Mucosa of stomach (tissue), 1 donor: ENCODE measurements around the gene SCFD1.
"Not testable (repeated sequence)": the region's sequence is repeated elsewhere in the genome, so short reads cannot be mapped to it uniquely, and the experiment has no call there.

ENCODE experiments used
- H3K27me3 ChIP-seq: one replicate; pipeline ENCODE4 v1.7.0; 2013; ENCODE audit warnings: mild to moderate bottlenecking, low read length; ENCODE audit not compliant: control insufficient read depth, insufficient read depth
- H3K36me3 ChIP-seq: one replicate; pipeline ENCODE4 v1.7.0; 2013; ENCODE audit warnings: low read length; ENCODE audit not compliant: control insufficient read depth, insufficient read depth
- H3K4me1 ChIP-seq: one replicate; pipeline ENCODE4 v1.7.0; 2013; ENCODE audit warnings: mild to moderate bottlenecking, low read length; ENCODE audit not compliant: control insufficient read depth, insufficient read depth
- H3K4me3 ChIP-seq: one replicate; pipeline ENCODE4 v1.7.0; 2013; ENCODE audit warnings: low read length
- H3K9ac ChIP-seq: one replicate; pipeline ENCODE4 v1.7.0; 2013; ENCODE audit warnings: mild to moderate bottlenecking, low read length, moderate library complexity
- H3K9me3 ChIP-seq: one replicate; pipeline ENCODE4 v1.7.0; 2013; ENCODE audit warnings: mild to moderate bottlenecking, low read length, moderate library complexity; ENCODE audit not compliant: control insufficient read depth
- donor health status: Pancreatic carcinoma.

Gene SCFD1

DNA sequence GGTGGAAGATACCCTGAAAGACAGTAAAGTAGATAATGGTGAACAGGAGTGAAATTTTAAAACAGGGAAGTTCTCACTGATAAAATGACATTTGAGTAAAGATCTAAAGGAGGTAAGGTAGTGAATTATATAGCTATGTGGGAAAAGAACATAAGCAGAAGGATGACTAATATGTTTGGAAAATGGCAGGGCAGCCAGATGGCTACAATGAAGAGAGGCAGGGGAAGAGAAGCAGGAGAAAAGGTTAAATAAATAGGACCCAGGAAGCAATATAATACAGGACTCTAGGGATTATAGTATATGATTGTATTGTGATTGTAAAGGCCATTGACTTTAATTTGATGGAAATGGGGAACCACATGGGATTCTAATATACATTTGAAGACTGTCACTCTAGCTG, 33.0 kb downstream of the SCFD1 start:
- no peaks in the 10 kb centered on the region for H3K9me3 ChIP-seq
- H3K4me3 ChIP-seq = no peak overlapping the region
- H3K9ac ChIP-seq = no peak overlapping the region
- H3K27me3 ChIP-seq = no peaks in the 10 kb centered on the region
- H3K36me3 ChIP-seq = peaks cover 5% of the 10 kb centered on the region
- H3K4me1 ChIP-seq = no peaks in the 10 kb centered on the region

DNA sequence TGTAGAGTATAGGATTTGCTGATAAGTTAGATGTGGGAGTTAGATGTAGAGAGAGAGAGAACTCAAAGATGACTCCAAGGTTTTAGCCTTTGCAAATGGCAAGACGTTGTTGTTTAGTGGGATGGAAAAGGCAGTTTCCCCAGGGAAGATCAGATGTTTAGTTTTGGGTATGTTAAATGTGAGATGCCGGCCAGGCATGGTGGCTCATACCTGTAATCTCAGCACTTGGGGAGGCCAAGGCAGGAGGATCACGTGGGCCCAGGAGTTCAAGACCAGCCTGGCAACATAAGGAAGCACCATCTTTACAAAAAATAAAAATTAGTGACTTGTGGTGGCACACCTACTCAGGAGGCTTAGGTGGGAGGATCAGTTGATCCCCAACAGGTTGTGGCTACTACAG, 33.5 kb downstream of the SCFD1 start:
- Histone ChIP-seq H3K4me3 (no peak overlapping the region), H3K27me3 (no peaks in the 10 kb centered on the region), H3K9ac (no peak overlapping the region), H3K36me3 (peaks cover 5% of the 10 kb centered on the region), H3K9me3 (no peaks in the 10 kb centered on the region), H3K4me1 (no peaks in the 10 kb centered on the region)

DNA sequence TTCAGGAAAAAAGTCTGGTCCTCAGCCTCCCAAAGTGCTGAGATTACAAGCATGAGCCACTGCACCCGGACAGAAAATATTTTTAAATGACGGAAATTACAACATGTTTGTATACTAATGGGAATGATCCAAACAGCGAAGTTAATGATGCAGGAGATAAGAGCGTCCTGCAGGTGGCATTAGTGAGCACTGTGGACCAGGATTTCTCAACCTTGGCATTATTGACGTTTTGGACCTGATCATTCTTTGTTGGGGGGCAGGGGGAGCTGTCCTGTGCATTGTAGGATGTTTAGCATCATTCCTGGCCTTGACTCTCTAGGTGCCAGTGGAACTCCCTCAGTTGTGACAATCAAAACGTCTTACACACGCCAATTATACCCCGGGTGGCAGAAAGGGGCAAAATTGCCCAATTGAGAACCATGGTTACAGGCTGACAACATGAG, 34.1 kb downstream of the SCFD1 start:
- Histone ChIP-seq H3K4me3 (no peak overlapping the region), H3K4me1 (no peaks in the 10 kb centered on the region), H3K27me3 (no peaks in the 10 kb centered on the region), H3K9me3 (no peaks in the 10 kb centered on the region), H3K9ac (no peak overlapping the region), H3K36me3 (peaks cover 5% of the 10 kb centered on the region)

DNA sequence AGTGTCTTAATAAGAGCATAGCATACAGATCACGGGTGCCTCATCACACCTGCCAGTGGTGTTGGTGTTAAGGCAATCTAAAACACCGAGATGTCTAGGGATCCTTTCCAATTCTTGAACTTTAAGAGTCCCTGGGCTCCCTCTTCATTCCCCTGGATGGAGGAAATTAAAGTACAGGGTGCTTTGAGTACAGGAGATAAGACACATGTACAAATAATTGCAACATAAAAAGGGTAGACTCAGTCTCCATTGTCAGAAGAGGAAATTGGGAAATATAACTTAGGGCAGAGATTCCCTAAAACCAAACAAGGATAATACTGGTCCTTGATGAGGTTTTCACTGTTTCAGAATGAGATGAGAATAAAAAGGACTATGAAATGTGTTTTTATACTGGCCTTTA, 34.9 kb downstream of the SCFD1 start:
- Histone ChIP-seq H3K36me3 (peaks cover 5% of the 10 kb centered on the region), H3K9ac (no peak overlapping the region), H3K4me3 (no peak overlapping the region), H3K27me3 (no peaks in the 10 kb centered on the region), H3K9me3 (no peaks in the 10 kb centered on the region), H3K4me1 (no peaks in the 10 kb centered on the region)

DNA sequence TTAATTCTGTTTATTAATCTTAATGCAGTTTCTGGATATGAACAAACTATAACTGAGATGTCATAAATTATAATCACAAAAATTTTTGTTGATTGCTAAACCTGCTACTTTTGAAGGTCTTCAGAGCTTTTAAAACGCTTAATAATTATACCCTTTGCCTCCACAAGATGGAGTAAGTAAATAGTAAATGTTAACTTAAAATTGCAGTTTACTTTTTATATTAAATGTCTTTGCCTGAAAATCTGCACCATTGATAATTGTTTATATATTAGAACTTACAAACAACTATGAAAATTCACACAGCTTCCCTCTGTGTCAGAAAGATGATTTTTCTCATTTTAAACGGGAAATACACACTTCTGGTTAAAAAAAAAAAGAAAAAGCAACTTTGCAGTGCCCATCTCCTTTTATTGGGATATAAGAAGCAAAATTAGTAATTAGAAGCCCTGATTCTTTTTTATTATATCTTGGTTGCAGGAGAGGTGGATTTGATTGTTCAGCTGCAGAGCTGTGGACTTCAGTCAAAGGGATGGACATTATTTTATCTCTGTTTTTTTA, 35.6 kb downstream of the SCFD1 start:
- Histone ChIP-seq H3K27me3 (no peaks in the 10 kb centered on the region), H3K4me1 (no peaks in the 10 kb centered on the region), H3K9ac (no peak overlapping the region), H3K36me3 (peaks cover 5% of the 10 kb centered on the region), H3K4me3 (no peak overlapping the region), H3K9me3 (no peaks in the 10 kb centered on the region)

DNA sequence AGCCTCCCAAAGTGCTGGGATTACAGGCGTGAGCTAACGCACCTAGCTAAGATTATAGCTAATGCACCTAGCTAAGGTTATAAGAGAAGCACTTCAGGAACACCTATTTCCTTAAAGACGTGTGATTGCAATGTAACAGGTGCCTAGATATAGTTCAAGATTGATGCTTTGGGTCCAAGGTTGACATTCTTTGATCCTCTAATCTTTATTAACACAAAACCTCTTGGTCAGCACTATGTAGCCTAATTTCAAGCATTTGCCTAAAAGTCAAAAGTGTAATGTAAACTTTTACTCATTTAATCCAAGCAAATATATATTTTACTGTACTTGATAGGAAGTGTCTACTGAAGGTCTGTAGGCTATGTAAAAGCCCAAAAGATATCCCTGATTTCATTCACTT, 36.5 kb downstream of the SCFD1 start:
- H3K9me3 ChIP-seq = no peaks in the 10 kb centered on the region
- H3K9ac ChIP-seq = no peak overlapping the region
- no peak overlapping the region for H3K4me3 ChIP-seq
- H3K36me3 ChIP-seq = peaks cover 5% of the 10 kb centered on the region
- no peaks in the 10 kb centered on the region for H3K4me1 ChIP-seq
- H3K27me3 ChIP-seq = no peaks in the 10 kb centered on the region

DNA sequence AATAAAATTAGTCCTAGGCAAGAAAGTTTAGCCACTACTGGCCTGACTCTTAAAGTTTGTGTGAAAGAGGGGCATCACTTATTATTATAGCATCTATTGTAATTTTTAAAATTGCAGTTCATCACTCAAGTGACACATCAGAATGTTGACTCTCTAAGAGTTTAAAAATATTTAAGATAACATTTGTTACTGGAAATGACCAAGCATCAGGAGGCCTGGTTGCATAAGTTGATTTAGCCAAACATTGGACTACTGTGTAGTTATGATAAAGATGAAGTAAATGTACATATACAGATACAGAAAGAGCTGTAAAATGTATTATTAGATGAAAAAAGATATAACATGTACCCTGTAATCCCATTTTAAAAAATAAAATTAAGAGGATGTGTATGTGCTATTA, 47.5 kb downstream of the SCFD1 start:
- Histone ChIP-seq H3K27me3 (no peaks in the 10 kb centered on the region), H3K4me3 (no peak overlapping the region), H3K9me3 (no peaks in the 10 kb centered on the region), H3K4me1 (no peaks in the 10 kb centered on the region), H3K36me3 (no peaks in the 10 kb centered on the region), H3K9ac (no peak overlapping the region)

- Histone ChIP-seq H3K9ac (no peak overlapping the region), H3K4me3 (no peak overlapping the region), H3K27me3 (no peaks in the 10 kb centered on the region), H3K4me1 (no peaks in the 10 kb centered on the region), H3K36me3 (peaks cover 4% of the 10 kb centered on the region), H3K9me3 (no peaks in the 10 kb centered on the region)
Observed at GRCh38 chr14:30673071-30673470, 51.0 kb downstream of the SCFD1 start.

DNA sequence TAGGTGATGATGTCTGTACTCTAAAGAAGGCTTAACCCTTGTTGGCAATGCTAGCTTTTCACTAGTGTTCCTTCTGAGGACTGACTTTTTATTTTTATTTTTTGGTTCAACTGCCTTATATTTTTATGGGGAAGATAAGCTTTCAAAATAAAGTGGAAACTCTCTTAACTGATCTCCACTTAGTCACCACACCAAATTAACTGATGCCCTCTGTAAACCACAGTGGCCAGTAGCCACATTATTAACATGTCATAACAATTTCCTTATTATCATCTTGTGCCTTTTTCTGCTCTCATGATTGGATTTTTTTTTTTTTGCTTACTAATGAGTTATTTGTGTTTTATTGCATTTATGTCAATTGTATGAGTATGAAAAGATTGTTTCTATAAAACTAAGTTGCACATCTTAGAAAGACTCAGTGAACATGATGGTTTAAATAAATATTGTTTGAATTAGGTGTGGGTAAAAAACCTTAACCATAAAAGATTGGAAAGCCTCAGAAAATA, 56.9 kb downstream of the SCFD1 start:
- peaks cover 4% of the 10 kb centered on the region for H3K36me3 ChIP-seq
- H3K4me1 ChIP-seq = no peaks in the 10 kb centered on the region
- no peak overlapping the region for H3K4me3 ChIP-seq

DNA sequence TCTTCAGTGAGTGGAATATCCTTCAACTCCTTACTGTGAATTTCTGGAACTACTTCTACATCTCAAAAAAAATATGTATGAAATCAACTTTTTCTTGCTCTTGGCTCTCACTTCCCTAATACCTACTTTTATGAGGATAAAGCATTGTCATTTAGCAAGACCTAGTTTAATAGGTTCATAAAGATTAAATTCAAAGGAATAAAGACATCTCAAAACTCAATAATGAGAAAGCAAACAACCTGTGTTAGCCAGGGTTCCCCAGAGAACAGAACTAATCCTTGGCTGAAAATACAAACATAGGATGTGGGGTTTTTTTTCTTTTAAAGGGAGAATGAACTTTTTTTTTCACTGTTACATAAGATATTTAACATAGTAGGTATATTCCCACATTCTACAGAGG, 57.9 kb downstream of the SCFD1 start:
- Histone ChIP-seq H3K27me3 (no peaks in the 10 kb centered on the region), H3K36me3 (peaks cover 4% of the 10 kb centered on the region), H3K4me3 (no peak overlapping the region), H3K9ac (no peak overlapping the region), H3K9me3 (no peaks in the 10 kb centered on the region), H3K4me1 (no peaks in the 10 kb centered on the region)

More for the DNA sequence above, 56.9 kb downstream of the SCFD1 start:
- Histone ChIP-seq H3K9ac (no peak overlapping the region), H3K27me3 (no peaks in the 10 kb centered on the region), H3K9me3 (no peaks in the 10 kb centered on the region)

DNA sequence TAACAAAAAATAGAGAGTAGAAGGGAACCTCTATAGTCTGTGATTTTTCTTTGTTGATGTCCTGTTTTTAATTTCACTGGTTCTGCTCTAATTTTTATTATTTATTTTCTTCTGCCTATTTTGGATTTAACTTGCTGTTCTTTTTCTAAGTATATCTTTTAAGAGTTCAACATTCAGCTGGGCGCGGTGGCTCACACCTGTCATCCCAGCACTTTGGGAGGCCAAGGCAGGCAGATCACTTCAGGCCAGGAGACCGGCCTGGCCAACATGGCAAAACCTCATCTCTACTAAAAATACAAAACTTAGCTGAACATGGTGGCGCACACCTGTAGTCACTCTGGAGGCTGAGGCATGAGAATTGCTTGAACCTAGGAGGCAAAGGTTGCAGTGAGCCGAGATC, 58.7 kb downstream of the SCFD1 start:
- not testable (repeated sequence) for H3K4me3 ChIP-seq, H3K36me3 ChIP-seq

DNA sequence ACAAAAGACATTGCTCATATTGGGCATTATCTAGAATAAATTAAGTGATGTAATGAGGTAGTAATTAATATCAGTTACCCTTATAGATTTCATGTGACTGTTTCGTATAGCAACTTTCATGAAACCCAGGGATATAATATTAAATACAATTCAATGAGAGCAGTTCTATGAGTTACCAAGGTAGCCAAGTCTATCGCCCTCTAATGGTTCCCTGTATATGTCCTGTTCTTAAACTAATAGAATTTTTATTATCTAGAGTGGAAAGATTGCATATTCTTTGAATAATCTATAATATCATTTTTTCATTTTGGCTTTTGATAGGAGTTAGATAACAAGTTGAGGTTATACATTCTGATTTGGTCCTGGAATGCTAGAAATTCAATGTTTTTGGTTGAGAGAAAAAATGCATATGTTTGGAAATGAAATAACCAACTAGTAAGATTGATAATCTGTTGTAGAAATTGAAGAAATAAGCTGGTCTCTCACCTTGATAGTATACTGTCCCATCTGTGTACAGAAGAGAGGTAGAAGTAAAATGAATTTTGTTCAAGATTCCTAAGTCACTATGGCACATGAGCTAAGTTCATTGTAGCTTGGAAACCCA, 59.7 kb downstream of the SCFD1 start:
- Histone ChIP-seq H3K27me3 (no peaks in the 10 kb centered on the region), H3K4me1 (no peaks in the 10 kb centered on the region), H3K9me3 (no peaks in the 10 kb centered on the region), H3K4me3 (no peak overlapping the region), H3K9ac (no peak overlapping the region), H3K36me3 (no peaks in the 10 kb centered on the region)

More for the DNA sequence above, 58.7 kb downstream of the SCFD1 start:
- H3K9me3 ChIP-seq, H3K4me1 ChIP-seq, H3K9ac ChIP-seq, H3K27me3 ChIP-seq: not testable (repeated sequence)
